SJSA1 (cell line): ENCODE results near the gene SCYL2. TPM values are rescaled to one million over a fixed set of nuclear protein-coding genes. Genes with fewer than 3 reads are reported as not detected.
"Not testable (repeated sequence)": the region's sequence is repeated elsewhere in the genome, so short reads cannot be mapped to it uniquely, and the experiment has no call there.

Experiments
- DNase-seq, 2 experiments: peaks; one replicate each; pipeline ENCODE4 v3.0.0-alpha.2; 2015 to 2020; ENCODE audit warnings: low spot score in 2 of 2, low read depth in 1 of 2
- H3K27ac ChIP-seq: fragments of 250-450 bp; sonication (Bioruptor Pico); 2 replicates; pipeline ENCODE4 v1.5.1; 2020; ENCODE audit warnings: mild to moderate bottlenecking, moderate library complexity
- H3K27me3 ChIP-seq: fragments of 250-450 bp; sonication (Bioruptor Pico); replicated peaks from 2 replicates; pipeline ENCODE4 v1.5.1; 2020; ENCODE audit warnings: mild to moderate bottlenecking, moderate library complexity
- H3K36me3 ChIP-seq: fragments of 250-450 bp; sonication (Bioruptor Pico); 2 replicates; pipeline ENCODE4 v1.5.1; 2020; ENCODE audit warnings: mild to moderate bottlenecking
- H3K4me1 ChIP-seq: fragments of 250-450 bp; sonication (Bioruptor Pico); replicated peaks from 2 replicates; pipeline ENCODE4 v1.6.1; 2021; ENCODE audit warnings: mild to moderate bottlenecking
- H3K4me3 ChIP-seq: fragments of 250-450 bp; sonication (Bioruptor Pico); 2 replicates; pipeline ENCODE4 v1.5.1; 2020; ENCODE audit warnings: mild to moderate bottlenecking
- H3K9me3 ChIP-seq: fragments of 250-450 bp; sonication (Bioruptor Pico); replicated peaks from 2 replicates; pipeline ENCODE4 v1.5.1; 2020; ENCODE audit warnings: mild to moderate bottlenecking
- total RNA-seq: library from RNA; depleted of rRNA; stranded (reverse); fragments of >200 nt; shearing (Covaris generic); gene quantifications from 2 replicates; pipeline ENCODE4 v1.2.3, GENCODE V29; 2014

Gene SCYL2
- total RNA-seq, 1 experiment from 2014 or later = 46.8 TPM

GRCh38 chr12:100274291-100274690, 7.3 kb downstream of the SCYL2 start:
- Histone ChIP-seq H3K4me3 (no peak overlapping the region), H3K36me3 (no peaks in the 10 kb centered on the region), H3K27ac (no peak overlapping the region), H3K9me3 (no peaks in the 10 kb centered on the region), H3K4me1 (no peaks in the 10 kb centered on the region), H3K27me3 (no peaks in the 10 kb centered on the region)
- no peak for DNase-seq

GRCh38 chr12:100279159-100279558, 12.2 kb downstream of the SCYL2 start:
- no peak for DNase-seq
- Histone ChIP-seq H3K27ac (no peak overlapping the region), H3K36me3 (0 out of 2 replicates have a peak, but pooled peaks cover 2% of the 10 kb centered on the region), H3K9me3 (no peaks in the 10 kb centered on the region), H3K4me1 (no peaks in the 10 kb centered on the region), H3K27me3 (no peaks in the 10 kb centered on the region), H3K4me3 (no peak overlapping the region)

DNA sequence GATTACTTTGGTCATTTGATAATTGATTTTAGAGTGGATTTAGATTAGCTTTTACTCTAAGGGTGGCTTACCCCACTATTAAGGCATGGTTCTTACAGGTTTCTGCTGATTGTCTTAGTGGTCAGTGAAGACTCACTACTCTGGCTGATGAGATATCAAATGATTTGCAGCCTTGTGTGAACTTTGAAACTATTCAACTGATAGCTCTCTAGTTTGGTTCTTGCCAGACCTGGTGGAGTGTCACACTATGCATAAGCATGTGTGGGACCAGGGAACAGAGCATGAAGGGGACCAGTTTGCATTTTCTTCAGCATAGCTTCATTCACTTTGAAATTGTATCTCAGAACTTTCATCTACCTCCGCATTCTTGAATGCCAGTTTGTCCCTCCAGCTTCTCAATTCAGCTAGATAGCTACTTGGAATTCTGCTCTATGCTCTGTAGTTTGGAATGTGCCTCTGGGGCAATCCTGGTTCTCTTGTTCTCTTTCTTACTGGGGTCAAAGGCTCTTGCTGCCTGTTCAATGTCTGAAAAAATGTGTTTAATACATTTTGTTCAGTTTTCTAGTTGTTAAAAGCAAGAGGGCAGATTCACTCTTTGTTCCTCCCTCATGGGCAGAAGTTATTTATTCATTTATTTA, 12.7 kb downstream of the SCYL2 start:
- Histone ChIP-seq H3K36me3 (0 out of 2 replicates have a peak, but pooled peaks cover 3% of the 10 kb centered on the region), H3K4me3 (no peak overlapping the region), H3K27ac (no peak overlapping the region), H3K27me3 (no peaks in the 10 kb centered on the region), H3K4me1 (no peaks in the 10 kb centered on the region), H3K9me3 (no peaks in the 10 kb centered on the region)
- no peak for DNase-seq

DNA sequence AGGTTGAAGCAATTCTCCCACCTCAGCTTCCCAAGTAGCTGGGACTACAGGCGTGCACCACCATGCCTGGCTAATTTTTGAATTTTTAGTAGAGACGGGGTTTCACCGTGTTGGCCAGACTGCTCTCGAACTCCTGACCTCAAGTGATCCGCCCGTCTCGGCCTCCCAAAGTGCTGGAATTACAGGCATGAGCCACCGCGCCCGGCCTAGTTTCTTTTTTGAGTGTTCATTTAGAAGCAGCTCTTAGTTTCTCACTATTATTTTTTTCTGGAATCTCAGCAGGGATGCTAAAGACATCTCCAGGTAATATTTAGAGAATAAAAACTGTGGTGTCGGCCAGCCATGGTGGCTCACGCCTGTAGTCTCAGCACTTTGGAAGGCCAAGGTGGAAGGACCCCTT, 17.6 kb downstream of the SCYL2 start:
- H3K27ac ChIP-seq, H3K36me3 ChIP-seq, H3K9me3 ChIP-seq, H3K27me3 ChIP-seq, DNase-seq, H3K4me1 ChIP-seq, H3K4me3 ChIP-seq: not testable (repeated sequence)

DNA sequence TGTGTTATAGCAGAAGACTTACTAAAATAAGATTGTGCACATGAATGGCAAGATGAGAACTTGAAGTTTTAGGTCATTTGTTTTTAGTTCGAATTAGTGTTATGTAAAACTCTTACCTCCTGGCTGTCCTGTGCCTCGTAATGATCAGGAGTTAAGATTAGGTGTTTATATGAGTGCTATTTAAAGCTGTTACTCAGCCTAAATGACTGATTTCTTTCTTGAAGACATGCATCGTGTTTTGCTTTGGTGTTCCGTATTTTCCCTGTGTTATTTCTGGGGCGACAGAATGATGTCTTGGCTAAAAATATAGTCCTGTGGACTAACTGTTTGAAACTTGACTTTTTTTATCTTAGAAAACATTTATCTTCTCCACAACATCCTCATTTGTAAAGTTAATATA, 22.1 kb downstream of the SCYL2 start:
- no peaks in the 10 kb centered on the region for H3K9me3 ChIP-seq
- no peaks in the 10 kb centered on the region for H3K27me3 ChIP-seq
- no peaks in the 10 kb centered on the region for H3K4me1 ChIP-seq
- no peak overlapping the region for H3K4me3 ChIP-seq
- H3K36me3 ChIP-seq = peaks cover 17% of the 10 kb centered on the region; the same call in 1 of the 2 replicates
- no peak overlapping the region for H3K27ac ChIP-seq
- no peak for DNase-seq

DNA sequence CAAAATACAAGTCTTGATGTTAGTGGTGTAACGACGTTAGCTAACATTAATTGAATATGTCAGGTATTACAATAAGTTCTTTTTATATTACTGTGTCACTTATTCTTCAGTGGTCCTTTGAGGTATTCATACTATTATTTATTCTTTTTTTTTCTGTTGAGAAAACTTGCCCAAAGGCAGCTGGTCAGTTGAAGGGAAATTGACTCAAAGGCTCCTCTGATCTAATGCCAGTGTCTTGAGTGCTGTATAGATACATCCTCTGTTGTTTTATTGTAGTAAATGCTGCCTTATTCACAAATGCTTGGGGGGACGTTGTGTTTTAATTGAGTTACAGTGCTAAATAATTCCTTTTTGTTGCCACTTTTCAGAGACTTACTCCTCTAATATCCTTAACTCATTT, 23.0 kb downstream of the SCYL2 start:
- no peaks in the 10 kb centered on the region for H3K4me1 ChIP-seq
- no peaks in the 10 kb centered on the region for H3K9me3 ChIP-seq
- H3K27ac ChIP-seq = no peak overlapping the region
- H3K36me3 ChIP-seq = peaks cover 15% of the 10 kb centered on the region; the same call in 1 of the 2 replicates
- no peak overlapping the region for H3K4me3 ChIP-seq
- no peaks in the 10 kb centered on the region for H3K27me3 ChIP-seq
- no peak for DNase-seq

- no peak overlapping the region for H3K27ac ChIP-seq
Observed at GRCh38 chr12:100293017-100293416, 26.0 kb downstream of the SCYL2 start.

GRCh38 chr12:100294366-100294765, 27.4 kb downstream of the SCYL2 start:
- DNase-seq, H3K27me3 ChIP-seq, H3K4me1 ChIP-seq, H3K4me3 ChIP-seq, H3K9me3 ChIP-seq, H3K27ac ChIP-seq: not testable (repeated sequence)
- H3K36me3 ChIP-seq = peaks cover 22% of the 10 kb centered on the region

More at GRCh38 chr12:100293017-100293416, 26.0 kb downstream of the SCYL2 start:
- no peaks in the 10 kb centered on the region for H3K4me1 ChIP-seq
- H3K27me3 ChIP-seq = no peaks in the 10 kb centered on the region
- H3K9me3 ChIP-seq = no peaks in the 10 kb centered on the region
- no peak overlapping the region for H3K4me3 ChIP-seq
- no peak for DNase-seq
- peaks cover 14% of the 10 kb centered on the region for H3K36me3 ChIP-seq

DNA sequence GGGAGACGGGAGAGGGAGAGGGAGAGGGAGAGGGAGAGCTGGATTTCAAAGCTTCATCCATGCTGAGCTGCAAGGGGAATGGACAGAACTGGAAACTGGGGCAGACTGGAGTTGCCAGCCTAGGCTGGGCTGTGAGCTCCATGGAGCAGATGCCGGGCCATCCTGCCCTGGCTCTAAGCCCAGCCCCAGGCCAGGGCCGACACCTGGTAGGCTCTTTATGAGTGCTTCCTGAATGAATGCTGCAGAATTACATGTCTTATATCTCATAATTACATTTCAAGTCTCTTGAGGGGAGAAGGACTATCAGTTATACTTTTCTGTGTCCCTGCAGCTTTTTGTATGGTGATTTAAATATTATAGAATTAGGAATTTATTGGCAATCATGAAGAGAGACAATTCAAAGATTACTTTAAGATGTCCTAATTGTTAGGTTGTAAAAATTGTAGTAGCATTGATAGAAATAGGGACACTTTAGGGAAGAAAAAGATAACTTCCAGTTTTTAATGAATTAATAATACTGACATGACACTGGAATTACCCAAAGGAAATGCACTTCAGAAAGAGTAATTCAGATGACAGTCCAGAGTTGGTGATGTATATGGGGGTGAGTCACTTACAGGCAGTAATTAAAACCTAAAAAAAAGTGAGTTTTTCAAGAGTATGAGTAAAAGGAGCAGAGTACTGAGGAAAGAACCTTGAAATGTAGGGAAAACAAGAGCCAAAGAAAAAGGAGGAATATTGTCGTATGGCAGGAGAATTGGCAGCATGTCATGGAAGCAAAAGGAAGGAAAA, 29.0 kb downstream of the SCYL2 start:
- Histone ChIP-seq H3K36me3 (peaks cover 32% of the 10 kb centered on the region), H3K4me3 (no peak overlapping the region), H3K9me3 (no peaks in the 10 kb centered on the region), H3K4me1 (no peaks in the 10 kb centered on the region), H3K27me3 (no peaks in the 10 kb centered on the region), H3K27ac (no peak overlapping the region)
- no peak for DNase-seq

GRCh38 chr12:100302081-100302480, 35.1 kb downstream of the SCYL2 start:
- DNase-seq = no peak

DNA sequence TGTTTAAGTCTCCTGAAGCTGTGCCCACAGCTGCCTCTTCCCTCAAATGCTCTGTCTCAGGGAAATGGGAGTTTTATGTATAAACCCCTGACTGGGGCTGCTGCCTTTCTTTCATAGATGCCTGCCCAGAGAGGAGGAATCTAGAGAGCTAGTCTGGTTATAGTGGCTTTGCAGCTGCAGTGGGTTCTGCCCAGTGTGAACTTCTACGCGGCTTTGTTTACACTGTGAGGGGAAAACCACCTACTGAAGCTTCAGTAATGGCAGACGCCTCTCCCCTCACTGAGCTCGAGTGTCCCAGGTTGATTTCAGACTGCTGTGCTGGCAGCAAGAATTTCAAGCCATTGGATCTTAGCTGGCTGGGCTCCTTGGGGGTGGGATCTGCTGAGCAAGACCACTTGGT, 36.9 kb downstream of the SCYL2 start:
- DNase-seq = no peak
- Histone ChIP-seq H3K9me3 (no peaks in the 10 kb centered on the region), H3K4me3 (no peak overlapping the region), H3K36me3 (peaks cover 40% of the 10 kb centered on the region), H3K27me3 (no peaks in the 10 kb centered on the region), H3K4me1 (no peaks in the 10 kb centered on the region), H3K27ac (no peak overlapping the region)

More at GRCh38 chr12:100302081-100302480, 35.1 kb downstream of the SCYL2 start:
- peaks cover 47% of the 10 kb centered on the region for H3K36me3 ChIP-seq
- H3K27ac ChIP-seq = no peak overlapping the region
- H3K4me3 ChIP-seq = no peak overlapping the region
- no peaks in the 10 kb centered on the region for H3K9me3 ChIP-seq
- H3K4me1 ChIP-seq = no peaks in the 10 kb centered on the region
- no peaks in the 10 kb centered on the region for H3K27me3 ChIP-seq

GRCh38 chr12:100304334-100304733, 37.4 kb downstream of the SCYL2 start:
- H3K36me3 ChIP-seq = peaks cover 38% of the 10 kb centered on the region
- DNase-seq, H3K9me3 ChIP-seq, H3K27ac ChIP-seq, H3K27me3 ChIP-seq, H3K4me3 ChIP-seq, H3K4me1 ChIP-seq: not testable (repeated sequence)

DNA sequence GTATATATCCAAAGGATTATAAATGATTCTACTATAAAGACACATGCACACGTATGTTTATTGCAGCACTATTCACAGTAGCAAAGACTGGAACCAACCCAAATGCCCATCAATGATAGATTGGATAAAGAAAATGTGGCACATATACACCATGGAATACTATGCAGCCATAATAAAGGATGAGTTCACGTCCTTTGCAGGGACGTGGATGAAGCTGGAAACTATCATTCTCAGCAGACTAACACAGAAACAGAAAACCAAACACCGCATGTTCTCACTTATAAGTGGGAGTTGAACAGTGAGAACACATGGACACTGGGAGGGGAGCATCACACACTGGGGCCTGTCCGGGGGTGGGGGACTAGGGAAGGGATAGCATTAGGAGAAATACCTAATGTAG, 41.2 kb downstream of the SCYL2 start:
- not testable (repeated sequence) for H3K27me3 ChIP-seq, H3K9me3 ChIP-seq, DNase-seq, H3K4me1 ChIP-seq, H3K27ac ChIP-seq, H3K4me3 ChIP-seq
- peaks cover 33% of the 10 kb centered on the region for H3K36me3 ChIP-seq

GRCh38 chr12:100311317-100311716, 44.3 kb downstream of the SCYL2 start:
- Histone ChIP-seq H3K27me3 (no peaks in the 10 kb centered on the region), H3K9me3 (no peaks in the 10 kb centered on the region), H3K4me1 (no peaks in the 10 kb centered on the region), H3K4me3 (no peak overlapping the region), H3K36me3 (peaks cover 34% of the 10 kb centered on the region), H3K27ac (no peak overlapping the region)
- no peak for DNase-seq
